NCI-H146 (cell line): ENCODE results near the gene FARP1.

ENCODE experiments used
- DNase-seq: peaks from one replicate; lab custom pipeline; 2025; lab: John Stamatoyannopoulos, UW

FARP1 gene

DNA sequence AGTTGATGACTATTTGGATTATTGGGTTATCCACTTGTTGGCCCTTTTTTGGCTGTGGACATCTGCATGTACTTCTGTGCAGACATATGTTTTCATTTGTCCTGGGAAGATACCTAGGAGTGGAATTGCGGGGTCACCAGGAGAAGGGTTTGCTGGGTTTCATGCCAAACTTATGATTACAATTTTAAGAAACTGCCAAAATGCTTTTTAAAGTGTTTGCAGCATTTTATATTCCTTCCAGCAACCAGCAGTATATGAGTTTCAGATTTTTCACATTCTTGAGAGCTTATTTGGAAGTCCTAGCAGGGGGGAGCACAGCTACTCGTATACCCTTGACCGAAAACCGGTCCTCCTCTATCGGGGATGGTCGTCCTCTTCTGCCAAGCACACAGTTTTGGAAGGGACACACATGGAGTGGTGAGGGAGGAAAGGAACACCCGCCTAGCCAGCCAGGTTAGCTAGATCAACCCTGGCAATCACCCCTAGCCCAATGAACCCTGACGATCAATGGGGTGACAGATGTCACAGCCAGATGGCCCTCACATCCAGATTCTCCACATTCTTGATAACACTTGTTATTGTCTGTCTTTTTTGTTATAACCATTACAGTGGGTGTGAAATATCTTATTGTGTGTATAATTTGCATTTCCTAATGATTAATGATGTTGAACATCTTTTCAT, 60.9 kb downstream of the FARP1 start:
- no peak for DNase-seq

DNA sequence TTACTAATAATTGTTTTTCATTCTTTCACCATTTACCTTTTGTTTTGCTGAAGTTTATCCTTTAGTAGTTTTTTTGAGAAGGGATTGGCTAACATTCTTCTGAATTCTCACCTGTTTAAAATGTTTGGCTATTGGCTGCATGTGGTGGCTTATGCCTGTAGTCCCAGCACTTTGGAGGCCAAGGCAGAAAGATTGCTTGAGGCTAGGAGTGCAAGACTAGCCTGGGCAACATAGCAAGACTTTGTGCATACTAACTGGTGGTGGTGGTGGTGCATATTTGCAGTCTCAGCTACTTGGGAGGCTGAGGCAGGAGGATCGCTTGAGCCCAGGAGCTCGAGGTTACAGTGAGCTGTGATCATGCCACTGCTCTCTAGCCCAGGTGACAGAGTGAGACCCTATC, 61.7 kb downstream of the FARP1 start:
- no peak for DNase-seq

DNA sequence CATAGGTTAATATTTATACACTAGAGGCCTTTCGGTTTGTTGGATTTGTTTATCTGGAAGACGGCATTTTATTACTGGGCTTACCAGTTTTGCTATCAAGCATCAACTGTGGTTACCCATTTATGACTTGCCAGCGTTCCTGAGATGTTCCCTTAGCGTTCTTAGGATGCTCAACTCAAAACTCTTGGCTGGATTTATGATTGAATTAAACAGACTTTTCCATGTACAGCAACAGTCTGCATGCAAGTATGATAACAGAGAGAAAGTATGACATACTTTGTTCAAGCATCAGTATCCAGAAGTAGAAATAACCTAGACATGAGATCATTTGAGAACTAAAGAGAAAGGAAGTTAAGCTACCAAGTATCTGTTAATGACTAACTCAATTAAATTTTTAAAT, 64.1 kb downstream of the FARP1 start:
- no peak for DNase-seq

GRCh38 chr13:98207416-98207815, 64.5 kb downstream of the FARP1 start:
- no peak for DNase-seq

- DNase-seq = no peak
Observed at GRCh38 chr13:98208606-98209005, 65.7 kb downstream of the FARP1 start.

DNA sequence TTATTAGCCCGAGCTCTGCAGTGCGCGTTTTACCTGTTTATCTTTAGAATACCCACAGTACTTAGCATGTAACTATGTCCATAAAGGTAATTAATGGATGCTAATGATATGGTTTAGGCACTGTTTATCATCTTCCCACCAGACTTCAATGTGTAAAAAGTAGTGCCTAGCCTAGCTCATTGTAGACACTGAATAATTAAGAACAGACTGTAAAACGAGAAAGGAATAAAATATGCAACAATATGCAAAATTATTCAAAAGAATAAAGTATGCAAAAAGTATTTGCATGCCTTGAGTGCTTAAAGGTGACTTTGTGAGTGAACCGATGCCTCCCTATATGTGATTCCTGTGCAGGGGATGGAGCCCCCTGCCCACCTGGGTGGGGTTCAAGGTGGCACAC, 69.9 kb downstream of the FARP1 start:
- DNase-seq = no peak

- DNase-seq = no peak
Observed at GRCh38 chr13:98213354-98213753, 70.5 kb downstream of the FARP1 start.

GRCh38 chr13:98214008-98214643, 71.2 kb downstream of the FARP1 start:
- no peak for DNase-seq

GRCh38 chr13:98214707-98215106, 71.8 kb downstream of the FARP1 start:
- DNase-seq = no peak

DNA sequence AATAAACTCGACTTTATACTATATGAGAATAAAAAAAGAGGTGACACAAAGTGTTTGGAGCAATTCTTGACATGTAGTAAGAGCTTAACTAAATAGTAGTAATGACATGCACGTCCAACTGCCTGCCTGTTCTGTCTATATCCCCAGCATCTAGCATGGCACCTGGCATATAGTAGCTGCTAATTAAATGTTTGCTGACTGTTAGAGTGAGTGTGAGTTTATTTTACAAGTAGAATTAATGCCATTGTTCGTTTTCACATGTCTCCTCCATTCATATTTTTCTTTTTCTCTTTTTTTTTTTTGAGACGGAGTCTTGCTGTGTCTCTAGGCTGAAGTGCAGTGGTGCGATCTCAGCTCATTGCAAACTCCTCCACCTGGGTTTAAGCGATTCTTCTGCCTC, 72.6 kb downstream of the FARP1 start:
- DNase-seq = no peak

DNA sequence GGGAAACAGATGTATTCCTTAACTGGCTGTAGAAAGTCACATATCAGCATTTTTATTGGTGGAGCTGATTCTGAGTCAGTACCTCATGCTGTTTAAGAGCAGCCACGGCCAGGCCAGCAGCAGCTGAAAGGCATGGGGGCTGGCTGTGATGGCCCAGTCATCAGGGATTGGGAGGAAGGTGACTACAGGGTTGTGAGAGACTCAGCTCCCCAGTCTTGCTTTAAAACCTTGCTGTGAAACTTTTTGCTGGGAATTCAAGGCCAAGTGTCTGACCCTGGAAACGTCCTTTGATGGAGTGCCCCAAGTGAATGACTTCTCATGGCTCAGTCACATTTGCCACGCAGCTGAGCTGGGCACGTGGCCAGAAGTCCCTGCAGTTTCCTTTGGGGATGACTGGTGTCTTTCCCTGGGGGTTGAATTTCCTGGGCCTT, 73.3 kb downstream of the FARP1 start:
- no peak for DNase-seq

- no peak for DNase-seq
Observed at GRCh38 chr13:98216711-98217285, 73.9 kb downstream of the FARP1 start.

GRCh38 chr13:98217597-98217996, 74.7 kb downstream of the FARP1 start:
- DNase-seq = no peak

DNA sequence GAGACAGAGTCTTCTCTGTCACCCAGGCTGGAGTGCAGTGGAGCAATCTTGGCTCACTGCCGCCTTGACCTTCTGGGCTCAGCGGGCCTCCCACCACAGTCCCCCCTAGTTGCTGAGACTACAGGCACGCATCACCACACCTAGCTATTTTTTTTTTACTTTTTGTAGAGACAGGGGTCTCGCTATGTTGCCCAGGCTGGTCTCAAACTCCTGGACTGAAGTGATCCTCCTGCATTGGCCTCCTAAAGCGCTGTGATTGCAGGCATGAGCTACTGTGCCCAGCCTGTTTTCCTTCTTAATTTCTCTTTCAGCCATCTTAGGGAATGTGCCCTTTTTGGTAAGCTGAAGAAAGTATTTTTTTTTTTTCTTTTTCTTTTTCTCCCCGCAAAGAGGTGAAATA, 76.8 kb downstream of the FARP1 start:
- DNase-seq = no peak

DNA sequence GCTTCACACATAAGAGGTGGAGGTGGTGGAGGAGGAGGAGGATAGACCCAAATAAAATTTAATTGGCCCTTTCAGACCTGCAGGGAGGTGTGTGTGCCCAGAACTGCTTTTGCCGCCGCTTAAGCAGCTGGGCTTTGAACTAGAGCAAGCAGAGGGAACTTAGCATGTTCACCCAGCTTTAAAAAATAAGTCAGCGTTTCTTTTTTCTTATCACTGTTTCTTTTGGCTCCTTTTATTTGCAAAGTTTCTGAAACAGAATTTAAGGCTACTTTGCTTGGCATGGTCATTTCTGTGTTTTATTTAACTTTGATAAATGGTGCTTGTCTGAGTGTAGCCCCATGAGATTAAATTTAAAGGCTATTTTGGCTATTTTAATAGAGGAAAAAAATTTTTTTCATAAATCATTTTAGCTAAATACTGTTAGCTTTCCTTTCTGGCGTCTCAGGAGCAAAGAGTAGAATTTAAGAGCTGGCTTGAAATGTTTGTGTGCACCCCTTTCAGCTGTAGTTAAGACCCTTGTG, 77.4 kb downstream of the FARP1 start:
- no peak for DNase-seq

- no peak for DNase-seq
Observed at GRCh38 chr13:98221234-98221633, 78.3 kb downstream of the FARP1 start.

DNA sequence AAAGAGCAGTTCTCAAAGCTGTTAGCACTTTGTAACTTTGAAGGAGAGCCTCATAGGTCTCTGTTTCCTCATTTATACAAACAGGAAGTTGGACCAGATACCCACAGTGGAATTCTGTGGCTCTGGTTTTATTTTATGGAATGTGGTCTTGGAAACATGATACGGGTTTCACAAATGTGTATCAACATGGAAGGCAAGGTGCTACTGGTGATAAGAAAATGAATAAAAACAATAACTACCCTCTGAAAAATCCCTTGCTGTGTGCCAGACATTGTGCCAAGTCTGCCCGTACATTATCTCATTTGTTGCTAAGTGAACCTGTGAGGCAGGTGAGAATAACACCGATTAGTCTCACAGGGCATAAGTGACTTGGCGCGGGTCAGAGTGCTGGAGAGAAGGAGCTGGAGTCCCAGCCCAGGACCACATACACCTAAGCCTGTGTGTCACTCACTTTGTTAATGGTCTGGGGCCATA, 79.2 kb downstream of the FARP1 start:
- no peak for DNase-seq

DNA sequence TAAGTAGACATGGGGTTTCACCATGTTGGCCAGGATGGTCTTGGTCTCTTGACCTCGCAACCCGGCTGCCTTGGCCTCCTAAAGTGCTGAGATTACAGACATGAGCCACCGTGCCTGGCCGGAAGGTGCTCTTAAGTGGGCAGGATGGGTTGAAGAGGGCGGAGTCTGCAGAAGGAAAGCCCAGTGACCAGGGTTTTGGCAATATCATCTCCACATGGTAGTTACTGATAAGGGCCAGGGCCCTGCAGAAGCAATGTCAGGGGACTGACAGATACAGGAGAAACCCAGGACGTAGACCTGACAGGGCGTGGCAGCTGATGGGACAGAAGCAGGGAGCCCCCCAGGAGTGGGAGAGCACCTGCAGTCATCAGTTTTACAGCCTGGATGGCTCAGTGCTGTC, 79.9 kb downstream of the FARP1 start:
- DNase-seq = no peak

DNA sequence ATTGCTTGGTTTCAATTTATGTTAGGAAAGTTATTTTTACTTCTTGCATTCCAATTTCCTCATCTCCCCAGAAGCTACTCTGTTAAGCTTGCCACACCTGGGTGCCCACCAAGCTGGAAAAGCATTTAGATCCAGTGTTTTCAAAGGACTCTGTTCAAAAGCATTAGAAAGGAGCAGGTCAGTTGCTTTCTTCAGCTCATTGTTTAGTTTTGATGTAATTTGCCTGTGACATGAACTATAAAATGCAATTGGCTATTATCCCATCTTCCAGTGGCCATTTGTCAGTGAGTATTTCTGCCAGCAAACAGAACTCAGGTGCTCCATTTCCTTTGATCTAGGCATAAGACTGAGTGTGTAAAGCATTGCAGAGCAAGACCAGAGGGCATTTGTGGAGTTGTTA, 80.8 kb downstream of the FARP1 start:
- no peak for DNase-seq

DNA sequence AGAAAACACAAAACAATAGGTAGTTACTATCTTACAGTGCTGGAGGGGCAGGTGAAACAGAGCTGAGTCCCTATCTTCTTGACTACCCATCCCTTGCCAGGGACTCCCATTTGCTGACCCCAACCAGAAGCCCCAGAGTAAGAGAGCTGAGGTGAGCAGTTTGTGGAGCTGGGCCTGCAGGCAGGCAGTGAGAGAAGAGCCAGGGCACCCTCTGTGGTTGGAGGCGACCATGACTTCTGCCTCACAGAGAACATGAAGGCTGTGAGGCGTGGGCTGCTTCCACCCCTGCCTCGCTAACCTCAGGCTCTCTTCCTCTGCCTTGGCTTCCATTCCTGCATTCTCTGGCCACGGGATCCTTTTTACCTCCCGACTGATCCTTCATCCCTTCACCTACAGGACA, 81.7 kb downstream of the FARP1 start:
- no peak for DNase-seq

DNA sequence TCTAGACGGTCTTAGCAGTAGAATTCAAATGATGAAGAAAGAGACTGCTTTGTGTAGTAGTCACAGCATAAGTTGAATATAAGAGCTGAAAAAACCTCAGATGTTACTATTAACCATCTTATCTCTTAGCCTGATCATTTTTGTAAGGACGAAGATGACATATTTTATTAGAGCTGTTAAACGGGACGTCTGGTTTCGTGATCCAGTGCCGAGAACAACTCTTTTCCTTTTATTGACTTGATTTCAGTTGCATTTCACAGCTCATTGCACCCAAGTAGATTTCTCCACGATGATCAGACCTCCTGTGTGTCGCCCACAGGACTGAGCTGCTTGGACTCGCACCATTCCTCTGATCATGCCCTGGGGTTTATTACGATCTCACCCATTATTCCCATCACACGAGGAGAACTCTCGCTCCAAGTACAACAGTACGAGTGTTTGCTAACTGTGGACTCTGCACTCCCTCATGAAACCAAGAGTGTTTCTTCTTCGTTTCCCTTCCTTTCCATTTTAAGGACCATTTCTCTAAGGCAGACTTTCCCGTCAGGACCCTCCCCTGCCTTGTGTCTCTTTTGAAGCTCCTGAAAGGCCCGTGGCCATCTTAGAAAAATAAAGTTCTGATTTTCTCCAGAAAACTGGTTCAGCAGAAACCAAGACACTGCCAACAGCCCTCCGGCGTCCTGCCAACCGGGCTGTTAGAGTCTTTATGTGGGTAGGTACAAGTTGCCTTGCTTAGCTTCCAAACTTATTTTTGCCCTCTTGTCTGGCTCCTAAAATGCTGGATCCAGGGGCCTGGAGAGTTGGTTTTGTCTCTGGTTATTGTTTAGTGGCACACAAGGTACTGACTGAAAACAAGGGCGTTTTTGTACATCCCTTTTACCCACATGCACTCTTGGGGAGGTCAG, 82.4 kb downstream of the FARP1 start:
- no peak for DNase-seq

GRCh38 chr13:98226496-98226895, 83.6 kb downstream of the FARP1 start:
- no peak for DNase-seq
